ENCODE measurements around the gene OR10A4.

- TF ChIP-seq CTCF (IDR thresholded peaks at IDR 0.05 in 8 of 11, conservative IDR thresholded peaks at IDR 0.05 in 3 of 11) (no peak), POLR2A (IDR thresholded peaks at IDR 0.05) (no peak)
Measured at GRCh38 chr11:6876914-6877313, 489 bp downstream of the OR10A4 start.

Measured in spleen (tissue), 7 donors.